Kidney (tissue), 14 donors: ENCODE data around the gene PCGF6. TPM values are rescaled to one million over a fixed set of nuclear protein-coding genes. Genes with fewer than 3 reads are reported as not detected.
A peak's percentile ranks its signal among the peaks of the same experiment; 100 is the strongest.

Experiments
- DNase-seq, 5 donors: peaks; one replicate each; pipeline ENCODE4 v3.0.0-alpha.2; 2013 to 2020
- FAIRE-seq: peaks from 2 replicates; lab custom pipeline; 2012; peaks lifted over from hg19 to GRCh38; lab: Jason Lieb, UNC
- H3K27ac ChIP-seq, 2 donors: one replicate each; pipeline ENCODE4 v1.7.0; 2013; ENCODE audit warnings: low read depth in 2 of 2, low read length in 2 of 2, inconsistent platforms in 1 of 2
- H3K27me3 ChIP-seq: one replicate; pipeline ENCODE4 v1.7.1; 2013; ENCODE audit warnings: low read length, inconsistent platforms; ENCODE audit not compliant: control insufficient read depth, insufficient read depth
- H3K36me3 ChIP-seq, 3 donors: one replicate each; pipeline versions ENCODE4 v1.7.0 to v1.7.1; 2013; ENCODE audit warnings: low read length in 3 of 3, control low read depth in 1 of 3, inconsistent platforms in 1 of 3; ENCODE audit not compliant: insufficient read depth in 3 of 3, control insufficient read depth in 2 of 3
- H3K4me1 ChIP-seq, 3 donors: one replicate each; pipeline versions ENCODE4 v1.7.0 to v1.7.1; 2013; ENCODE audit warnings: low read length in 3 of 3, inconsistent platforms in 1 of 3, low read depth in 1 of 3; ENCODE audit not compliant: control insufficient read depth in 2 of 3, insufficient read depth in 2 of 3
- H3K4me3 ChIP-seq, 3 donors: one replicate each; pipeline versions ENCODE4 v1.7.0 to v1.8.1; 2013; ENCODE audit warnings: low read length in 3 of 3, control low read depth in 1 of 3, inconsistent platforms in 1 of 3
- H3K9ac ChIP-seq, 3 donors: one replicate each; pipeline versions ENCODE4 v1.7.0 to v1.7.1; 2013; ENCODE audit warnings: low read length in 3 of 3, control low read depth in 1 of 3, inconsistent platforms in 1 of 3
- H3K9me3 ChIP-seq, 3 donors: one replicate each; pipeline versions ENCODE4 v1.7.0 to v1.7.1; 2013; ENCODE audit warnings: low read length in 3 of 3, control low read depth in 1 of 3, inconsistent platforms in 1 of 3; ENCODE audit not compliant: control insufficient read depth in 2 of 3, insufficient read depth in 1 of 3
- CTCF ChIP-seq: IDR thresholded peaks from 3 replicates; pipeline ENCODE4 v1.5.1; 2012; ENCODE audit warnings: mild to moderate bottlenecking, moderate library complexity, borderline replicate concordance; ENCODE audit not compliant: insufficient read depth; ENCODE audit errors: extremely low read depth
- intact Hi-C: fragments of 100-400 bp; cut with DNase I; formaldehyde crosslinking; loops from one replicate; pipeline ENCODE4 v1.11.1; 2022
- polyA plus RNA-seq: library from polyadenylated mRNA; stranded (reverse); fragments of 350-450 nt; fragmentation: Illumina TruSeq; extraction: RNeasy Lipid Tissue Mini Kit (QIAGEN cat#74804); gene quantifications from one replicate; pipeline ENCODE4 v1.2.3, GENCODE V29; 2014; ENCODE audit warnings: low read depth, low replicate concordance; ENCODE audit not compliant: insufficient read depth
- total RNA-seq: library from RNA; stranded (reverse); fragmentation: NEBNext Ultra II Directional; extraction: Animal tissue kit (Norgen Biotek cat#: 25700); gene quantifications from one replicate; pipeline ENCODE4 v1.2.1, GENCODE V29; 2021
- donor health status: control.
- donor health status: control.
- donor health status: control.
- donor health status: control.
- donor health status: control.
- donor health status: DM: yes; HTN: yes; CAD: no.
- donor health status: Normal renal cell carcinoma (clear cell type).

Gene PCGF6
- total and polyA plus RNA-seq, 2 donors from 2014 or later, result 3.0 to 6.3 TPM

- intact Hi-C loops, result no loop called here
- Histone ChIP-seq H3K9me3 (no peaks in the 10 kb centered on the region), H3K27ac (no peak overlapping the region), H3K4me1 (peaks cover 0 to 8% (median 0%) of the 10 kb centered on the region in 3 donors), H3K9ac (no peak overlapping the region), H3K36me3 (no peaks in the 10 kb centered on the region), H3K4me3 (no peak overlapping the region), H3K27me3 (peaks cover 13% of the 10 kb centered on the region)
- DNase-seq (peak in 4 of 5 donors; percentile 58 to 80 (median 74)), FAIRE-seq (no peak)
- TF ChIP-seq CTCF, result no peak
Measured at GRCh38 chr10:103278862-103279298, 72.1 kb downstream of the PCGF6 start.

GRCh38 chr10:103278537-103278823, 72.5 kb downstream of the PCGF6 start:
- no peak overlapping the region for H3K4me3 ChIP-seq
- FAIRE-seq, result no peak
- no peak for DNase-seq
- no peaks in the 10 kb centered on the region for H3K9me3 ChIP-seq
- intact Hi-C loops, result no loop called here
- H3K4me1 ChIP-seq, result peaks cover 0 to 8% (median 0%) of the 10 kb centered on the region in 3 donors
- H3K27me3 ChIP-seq, result peaks cover 13% of the 10 kb centered on the region
- H3K27ac ChIP-seq, result no peak overlapping the region
- TF ChIP-seq CTCF, result no peak
- no peaks in the 10 kb centered on the region for H3K36me3 ChIP-seq
- no peak overlapping the region for H3K9ac ChIP-seq

- Histone ChIP-seq H3K27ac (no peak overlapping the region), H3K4me1 (peaks cover 0 to 8% (median 0%) of the 10 kb centered on the region in 3 donors), H3K36me3 (no peaks in the 10 kb centered on the region), H3K9me3 (no peaks in the 10 kb centered on the region), H3K9ac (no peak overlapping the region), H3K27me3 (peaks cover 13% of the 10 kb centered on the region), H3K4me3 (no peak overlapping the region)
- intact Hi-C loops, result no loop called here
- no peak for TF ChIP-seq CTCF
- DNase-seq, result no peak
- no peak for FAIRE-seq
Measured at GRCh38 chr10:103277713-103278536, 73.0 kb downstream of the PCGF6 start.
